K562 (cell line): ENCODE data around the gene SPNS1. TPM values are rescaled to one million over a fixed set of nuclear protein-coding genes. Genes with fewer than 3 reads are reported as not detected.

ENCODE experiments used
- ATAC-seq: fragments of 200-7000 bp; cut with Tn5 transposase; 3 replicates; pipeline ENCODE4 v1.9.1; 2020; ENCODE audit warnings: moderate library complexity
- BruUV-seq: library from RNA; stranded (reverse); fragments of 400-500 nt; replicated peaks from 2 replicates; lab custom pipeline; 2021; lab: Mats Ljungman, UMichigan
- CTCF ChIA-PET: fragments of 300-600 bp; formaldehyde crosslinking; extraction: SDS; loops from one replicate; lab custom pipeline; 2021; ENCODE audit warnings: low intra/inter-chr PET ratio; lab: Yijun Ruan, JAX
- POLR2A ChIA-PET: fragments of 300-600, 350-650 bp; sonication (Branson Sonifier 250); formaldehyde crosslinking; extraction: SDS; loops from one replicate; lab custom pipeline; 2021; ENCODE audit warnings: antibody characterized with exemption, inconsistent platforms; lab: Yijun Ruan, JAX
- DNase-seq, 4 experiments: peaks; one replicate each; pipeline versions ENCODE4 v3.0.0 to v3.0.0-alpha.2; 2011 to 2018; ENCODE audit warnings: low spot score in 3 of 4, mixed read lengths in 3 of 4; ENCODE audit errors: extremely low read depth in 1 of 4
- FAIRE-seq: peaks from 2 replicates; lab custom pipeline; 2011; peaks lifted over from hg19 to GRCh38; lab: Jason Lieb, UNC
- H2AFZ ChIP-seq: 2 replicates; pipeline ENCODE4 v1.6.0; 2011; ENCODE audit warnings: low read depth, low read length, control low read depth, inconsistent platforms
- H3K27ac ChIP-seq: fragments of 200-600 bp; 3 replicates; pipeline ENCODE4 v1.8.0; 2011; ENCODE audit warnings: low read depth, mild to moderate bottlenecking, control low read depth, inconsistent platforms, low read length, moderate library complexity, mixed read lengths; ENCODE audit errors: extremely low read depth
- H3K27me3 ChIP-seq, 2 experiments: fragments of 300-600 bp in 1 of 2; 2 replicates in 1 of 2; 3 replicates in 1 of 2; pipeline versions ENCODE4 v1.6.0 to v1.8.0; 2011; ENCODE audit warnings: inconsistent platforms in 2 of 2, low read length in 2 of 2, mild to moderate bottlenecking in 1 of 2, mixed read lengths in 1 of 2, moderate library complexity in 1 of 2; ENCODE audit not compliant: control insufficient read depth in 2 of 2, insufficient read depth in 2 of 2
- H3K36me3 ChIP-seq: fragments of 300-600 bp; 3 replicates; pipeline ENCODE4 v1.8.0; 2011; ENCODE audit warnings: mild to moderate bottlenecking, low read length, inconsistent platforms; ENCODE audit not compliant: control insufficient read depth, insufficient read depth
- H3K4me1 ChIP-seq, 2 experiments: fragments of 200-600 bp in 1 of 2; replicated peaks in 1 of 2; 2 replicates in 1 of 2; 3 replicates in 1 of 2; pipeline versions ENCODE4 v1.5.1 to v1.8.0; 2011; ENCODE audit warnings: inconsistent platforms in 2 of 2, low read length in 2 of 2, mild to moderate bottlenecking in 1 of 2, mixed read lengths in 1 of 2, moderate library complexity in 1 of 2; ENCODE audit not compliant: control insufficient read depth in 2 of 2, insufficient read depth in 2 of 2
- H3K4me2 ChIP-seq: 2 replicates; pipeline ENCODE4 v1.6.1; 2011; ENCODE audit warnings: low read length, control low read depth, inconsistent platforms, mixed read lengths; ENCODE audit not compliant: insufficient read depth
- H3K4me3 ChIP-seq: fragments of 200-600 bp; sonication (generic), shearing (Covaris generic); 2 replicates; pipeline ENCODE4 v1.5.1; 2016; ENCODE audit warnings: control low read depth, inconsistent platforms
- H3K79me2 ChIP-seq: fragments of 200-600 bp; 3 replicates; pipeline ENCODE4 v1.8.0; 2011; ENCODE audit warnings: low read length, inconsistent platforms; ENCODE audit not compliant: control insufficient read depth, insufficient read depth
- H3K9ac ChIP-seq, 2 experiments: 2 replicates each; pipeline versions ENCODE4 v1.6.0 to v1.6.1; 2011; ENCODE audit warnings: low read depth in 2 of 2, low read length in 2 of 2, control low read depth in 1 of 2, inconsistent platforms in 1 of 2, mild to moderate bottlenecking in 1 of 2, mixed read lengths in 1 of 2; ENCODE audit not compliant: insufficient read depth in 1 of 2
- H3K9me1 ChIP-seq: one replicate; pipeline ENCODE4 v1.6.0; 2011; ENCODE audit warnings: inconsistent platforms, mild to moderate bottlenecking, low read length, moderate library complexity; ENCODE audit not compliant: control insufficient read depth, insufficient read depth
- H3K9me3 ChIP-seq: replicated peaks from 2 replicates; pipeline ENCODE4 v1.5.1; 2011; ENCODE audit warnings: low read depth, low read length, inconsistent platforms; ENCODE audit not compliant: control insufficient read depth, insufficient read depth
- H4K20me1 ChIP-seq: replicated peaks from 2 replicates; pipeline ENCODE4 v1.6.1; 2011; ENCODE audit warnings: low read length, inconsistent platforms, mixed read lengths; ENCODE audit not compliant: control insufficient read depth, insufficient read depth
- ESRRB ChIP-seq: fragments of 250-450 bp; sonication (Bioruptor Pico); IDR thresholded peaks from 2 replicates; pipeline ENCODE4 v1.5.0; 2020; ENCODE audit warnings: mild to moderate bottlenecking, moderate library complexity, borderline replicate concordance
- PYGO2 ChIP-seq: fragments of 450-650 bp; IDR thresholded peaks from 2 replicates; pipeline ENCODE4 v1.6.1; 2016; ENCODE audit warnings: mild to moderate bottlenecking, missing genetic modification characterization, moderate library complexity, missing compliant biosample characterization
- RBM15 ChIP-seq: fragments of 200-400 bp; formaldehyde crosslinking; IDR thresholded peaks from 2 replicates; pipeline ENCODE4 v1.6.1; 2018; ENCODE audit warnings: mild to moderate bottlenecking, low read length, moderate library complexity; ENCODE audit not compliant: insufficient read depth
- SIRT6 ChIP-seq: IDR thresholded peaks from one replicate; pipeline ENCODE4 v1.6.1; 2012; ENCODE audit warnings: low read depth, mild to moderate bottlenecking, control low read depth, inconsistent platforms, low read length, moderate library complexity
- TAF9B ChIP-seq: fragments of 450-650 bp; IDR thresholded peaks from 2 replicates; pipeline ENCODE4 v1.6.1; 2018; ENCODE audit warnings: mild to moderate bottlenecking; ENCODE audit not compliant: partially characterized antibody
- ZNF253 ChIP-seq: fragments of 250-450 bp; sonication (Bioruptor Pico); conservative IDR thresholded peaks from 2 replicates; pipeline ENCODE4 v1.6.1; 2021; ENCODE audit warnings: mild to moderate bottlenecking
- ZNF561 ChIP-seq: fragments of 450-650 bp; formaldehyde crosslinking; conservative IDR thresholded peaks from 2 replicates; pipeline ENCODE4 v1.4.0; 2020; ENCODE audit warnings: mild to moderate bottlenecking, moderate library complexity
- WGBS: fragments of 100-300 bp; shearing (Covaris generic); methylation state at CpG from one replicate; pipeline ENCODE4 v1.1.6; 2016; ENCODE audit warnings: low coverage, mixed read lengths; ENCODE audit not compliant: insufficient coverage; ENCODE audit errors: missing lambda C conversion rate; 5-methylcytosine and 5-hydroxymethylcytosine counted together
- in situ Hi-C: fragments of 300-500 bp; cut with MboI; formaldehyde crosslinking; loops from 4 replicates; pipeline ENCODE4 v1.15.0; 2018; ENCODE audit warnings: inconsistent platforms, mixed read lengths
- intact Hi-C: fragments of 100-400 bp; cut with micrococcal nuclease; formaldehyde crosslinking; loops from 2 replicates; pipeline ENCODE4 v1.14.2; 2022
- polyA plus RNA-seq, 8 experiments: library from polyadenylated mRNA; depleted of rRNA in 4 of 8; stranded (reverse) in 5 of 8; unstranded in 3 of 8; fragments of >200 nt; fragmentation: Nextera tagmentation in 2 of 8; fragmentation: Illumina TruSeq in 1 of 8; extraction: Ambion mirVana in 2 of 8; extraction: Trizol in 1 of 8; gene quantifications; 2 replicates each; pipeline versions ENCODE4 v1.2.1 to v1.2.3, GENCODE V29; 2011 to 2014; ENCODE audit warnings: inconsistent platforms in 1 of 8, missing spikeins in 1 of 8
- total RNA-seq, 7 experiments: library from RNA; depleted of rRNA in 6 of 7; stranded (reverse); fragments of >200 nt in 6 of 7; fragmentation: Illumina TruSeq in 2 of 7; extraction: Trizol in 2 of 7; gene quantifications; 2 replicates each; pipeline versions ENCODE4 v1.2.1 to v1.2.3, GENCODE V29; 2011 to 2021; ENCODE audit warnings: low replicate concordance in 1 of 7
- TF ChIP-seq, protein P1 (sequence below): fragments of 250-450 bp; sonication (Bioruptor Pico); IDR thresholded peaks from 2 replicates; pipeline ENCODE4 v1.6.1; 2021; ENCODE audit warnings: mild to moderate bottlenecking
- TF ChIP-seq, protein P2 (sequence below): sonication (generic); formaldehyde crosslinking; IDR thresholded peaks from 2 replicates; pipeline ENCODE4 v1.9.0; 2022; ENCODE audit warnings: mild to moderate bottlenecking, missing genetic modification reagents

SPNS1 gene
- total and polyA plus RNA-seq, 9 of the 15 experiments (the other 6 are each of a cell fraction or from before 2014, with no cell fraction given) = 0.58 to 64.9 (median 13.7) TPM

DNA sequence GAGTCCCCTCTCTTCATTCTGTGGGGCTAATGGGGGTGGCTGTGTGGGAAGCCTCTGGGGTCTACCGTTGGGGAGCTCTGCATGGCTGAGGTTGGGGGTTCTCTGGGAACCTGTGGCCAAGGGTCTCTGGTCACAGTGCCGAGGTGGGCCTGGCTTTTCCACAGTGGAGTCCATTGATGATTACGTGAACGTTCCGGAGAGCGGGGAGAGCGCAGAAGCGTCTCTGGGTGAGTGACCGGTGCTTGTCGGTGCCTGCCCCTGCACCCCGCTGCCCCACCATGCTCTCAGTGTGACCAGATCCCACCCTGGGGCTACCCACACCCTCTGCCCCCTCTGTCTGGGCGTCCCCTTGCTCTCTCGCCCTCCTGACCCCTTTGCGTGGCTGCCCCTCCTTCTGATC is 14.8 kb downstream of the SPNS1 start (continued):
- TF ChIP-seq RBM15 = no peak
- TF ChIP-seq ZNF561 (CRISPR knock-in tag) = no peak
- no peak for TF ChIP-seq TAF9B
- no peak for TF ChIP-seq PYGO2 (tag)
- TF ChIP-seq ESRRB (CRISPR knock-in tag) = no peak
- TF ChIP-seq, all 486 proteins: peak for 0

DNA sequence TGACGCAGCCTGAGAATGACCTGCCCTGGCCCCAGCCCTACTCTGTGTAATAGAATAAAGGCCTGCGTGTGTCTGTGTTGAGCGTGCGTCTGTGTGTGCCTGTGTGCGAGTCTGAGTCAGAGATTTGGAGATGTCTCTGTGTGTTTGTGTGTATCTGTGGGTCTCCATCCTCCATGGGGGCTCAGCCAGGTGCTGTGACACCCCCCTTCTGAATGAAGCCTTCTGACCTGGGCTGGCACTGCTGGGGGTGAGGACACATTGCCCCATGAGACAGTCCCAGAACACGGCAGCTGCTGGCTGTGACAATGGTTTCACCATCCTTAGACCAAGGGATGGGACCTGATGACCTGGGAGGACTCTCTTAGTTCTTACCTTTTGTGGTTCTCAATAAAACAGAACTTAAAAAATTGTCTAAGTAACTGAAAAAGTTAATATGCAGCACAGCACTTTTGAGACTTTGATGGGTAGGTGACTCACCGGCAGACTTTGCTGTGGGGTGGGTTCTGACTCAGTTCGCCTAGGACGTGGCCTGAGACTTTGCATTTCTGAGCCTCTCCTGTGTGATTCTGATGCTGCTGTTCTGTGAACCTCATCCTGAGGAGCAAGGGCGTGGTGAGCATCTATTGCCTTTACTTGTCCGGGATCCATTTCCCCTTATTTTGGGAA is 15.9 kb downstream of the SPNS1 start:
- Histone ChIP-seq H3K9me3 (no peaks in the 10 kb centered on the region), H2AFZ (no peak overlapping the region), H3K36me3 (peaks cover 6% of the 10 kb centered on the region; the same call in 1 of the 3 replicates), H4K20me1 (no peaks in the 10 kb centered on the region), H3K4me1 (peaks cover 0 to 34% of the 10 kb centered on the region in 2 experiments; a peak in 3 of 5 replicates), H3K27me3 (no peaks in the 10 kb centered on the region), H3K9ac (peak overlapping the region in 1 of 2 experiments; percentile 64; a peak in 1 of 4 replicates), H3K4me3 (no peak overlapping the region), H3K27ac (no peak overlapping the region), H3K9me1 (no peaks in the 10 kb centered on the region), H3K79me2 (no peaks in the 10 kb centered on the region), H3K4me2 (no peak overlapping the region)
- no peak for DNase-seq
- 84% methylated on average over 11 of the region's 11 CpGs for WGBS
- intact Hi-C loops (no loop called here), in situ Hi-C loops (loop anchor here (25.0 kb wide), 1 partner anchor 1222 kb away; no protein-coding TSS in a partner anchor)
- no peak for ATAC-seq
- TF ChIP-seq ZNF253 (CRISPR knock-in tag) (no peak), SIRT6 (no peak)
- TF ChIP-seq, protein P1, sequence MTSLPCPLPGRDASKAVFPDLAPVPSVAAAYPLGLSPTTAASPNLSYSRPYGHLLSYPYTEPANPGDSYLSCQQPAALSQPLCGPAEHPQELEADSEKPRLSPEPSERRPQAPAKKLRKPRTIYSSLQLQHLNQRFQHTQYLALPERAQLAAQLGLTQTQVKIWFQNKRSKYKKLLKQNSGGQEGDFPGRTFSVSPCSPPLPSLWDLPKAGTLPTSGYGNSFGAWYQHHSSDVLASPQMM = no peak
- TF ChIP-seq, protein P2, sequence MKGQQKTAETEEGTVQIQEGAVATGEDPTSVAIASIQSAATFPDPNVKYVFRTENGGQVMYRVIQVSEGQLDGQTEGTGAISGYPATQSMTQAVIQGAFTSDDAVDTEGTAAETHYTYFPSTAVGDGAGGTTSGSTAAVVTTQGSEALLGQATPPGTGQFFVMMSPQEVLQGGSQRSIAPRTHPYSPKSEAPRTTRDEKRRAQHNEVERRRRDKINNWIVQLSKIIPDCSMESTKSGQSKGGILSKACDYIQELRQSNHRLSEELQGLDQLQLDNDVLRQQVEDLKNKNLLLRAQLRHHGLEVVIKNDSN (CRISPR knock-in tag) = no peak
- CTCF ChIA-PET = no interaction called here
- FAIRE-seq = no peak
- no TSS peak for BruUV-seq
- POLR2A ChIA-PET = no interaction called here
